HG03378 (cell line): Measurements from ENCODE around the gene ELAVL1.
"Not testable (repeated sequence)": the region's sequence is repeated elsewhere in the genome, so short reads cannot be mapped to it uniquely, and the experiment has no call there.

ENCODE experiments used
- ATAC-seq: cut with Tn5 transposase; IDR thresholded peaks from one replicate; pipeline ENCODE4 v1.9.1; 2021; ENCODE audit warnings: mild to moderate bottlenecking, moderate library complexity; ENCODE audit not compliant: unreplicated experiment

Gene ELAVL1

DNA sequence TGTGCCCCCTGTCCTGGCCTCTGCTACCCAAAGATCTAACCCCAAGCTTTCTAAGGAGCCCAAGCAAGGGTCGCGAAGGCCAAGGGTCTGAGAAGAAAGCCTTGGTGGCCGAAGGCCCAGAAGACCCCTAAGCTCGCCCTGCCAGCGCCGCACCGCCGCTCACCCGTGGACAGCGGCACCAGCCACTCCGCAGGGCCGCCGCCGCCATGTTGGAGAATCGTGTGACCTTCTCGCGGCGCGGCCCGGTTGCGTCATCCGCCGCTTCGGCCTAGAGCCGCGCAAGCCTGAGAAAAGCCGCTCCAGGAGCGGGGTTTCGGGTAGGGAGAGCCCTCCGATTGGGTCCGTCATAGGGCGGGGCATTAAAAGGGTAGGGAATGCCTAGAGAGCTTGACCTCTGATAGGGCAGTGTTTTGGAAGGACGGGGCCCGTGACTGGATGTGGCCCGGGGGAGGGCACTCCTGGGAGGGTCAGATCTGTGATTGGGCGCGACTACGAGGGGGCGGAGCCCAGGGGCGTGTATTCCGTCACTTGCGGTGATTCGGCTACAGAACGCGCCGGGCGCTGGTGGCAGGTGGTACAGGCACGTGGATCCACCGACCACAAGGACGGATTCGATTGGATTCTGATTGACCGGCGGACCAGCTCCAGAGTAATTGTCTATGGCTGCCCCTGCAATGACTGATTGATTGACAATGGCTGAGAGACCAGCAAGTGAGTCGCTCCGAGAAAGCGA lies 61.8 kb downstream of the ELAVL1 start, which contains the start of gene TIMM44:
TSS of gene TIMM44 (minus strand) at position 223 of the 733 bp plus-strand sequence. CDS start at position 208, 15 bp downstream.
- peak; percentile 91 for ATAC-seq

DNA sequence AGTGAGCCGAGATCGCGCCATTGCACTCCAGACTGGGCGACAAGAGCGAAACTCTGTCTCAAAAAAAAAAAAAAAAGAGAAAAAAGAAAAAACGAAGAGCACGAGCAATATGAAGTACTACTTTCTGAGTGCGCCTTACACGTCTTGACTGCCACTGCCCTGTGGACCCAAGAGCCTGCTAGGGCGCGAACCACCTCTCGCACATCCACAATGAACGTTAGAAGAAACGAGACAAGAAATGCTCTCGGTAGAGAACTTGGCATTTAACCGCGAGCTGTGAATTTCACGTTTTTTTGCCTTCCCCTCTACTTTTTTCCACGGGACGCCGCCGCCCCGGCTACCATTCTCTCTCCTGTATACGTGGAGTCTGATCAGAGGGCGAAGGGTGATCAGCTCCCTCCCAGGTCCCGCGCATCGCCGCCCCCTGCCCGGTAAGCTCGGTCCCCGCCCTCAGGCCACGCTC lies 62.4 kb downstream of the ELAVL1 start:
- ATAC-seq = no peak

DNA sequence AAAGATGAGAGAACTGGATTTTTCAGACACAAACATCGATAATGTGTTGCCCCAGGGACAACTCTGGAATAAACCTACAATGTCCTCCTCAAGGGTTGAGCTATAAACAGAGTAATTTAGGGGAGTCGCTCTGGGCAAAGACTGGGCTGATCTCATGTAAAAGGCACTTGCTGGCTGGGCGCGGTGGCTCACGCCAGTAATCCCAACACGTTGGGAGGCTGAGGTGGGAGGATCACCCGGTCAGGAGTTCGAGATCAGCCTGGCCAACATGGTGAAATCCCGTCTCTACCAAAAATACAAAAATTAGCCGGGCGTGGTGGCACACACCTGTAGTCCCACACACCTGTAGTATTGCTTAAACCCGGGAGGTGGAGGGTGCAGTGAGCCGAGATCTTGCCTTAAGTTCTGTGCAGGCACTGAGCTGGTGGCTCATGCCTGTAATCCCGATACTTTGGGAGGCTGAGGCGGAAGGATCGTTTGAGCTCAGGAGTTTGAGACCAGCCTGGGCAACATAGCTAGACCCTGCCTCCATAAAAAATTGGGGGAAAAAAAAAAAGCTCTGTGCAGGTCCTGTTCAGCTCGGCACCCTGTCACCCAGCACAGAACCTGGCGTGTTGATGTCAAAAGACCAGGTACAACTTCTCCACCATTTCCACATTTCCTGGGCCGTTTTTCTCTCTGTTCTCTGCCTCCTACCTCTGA lies 63.4 kb downstream of the ELAVL1 start:
- ATAC-seq = no peak

DNA sequence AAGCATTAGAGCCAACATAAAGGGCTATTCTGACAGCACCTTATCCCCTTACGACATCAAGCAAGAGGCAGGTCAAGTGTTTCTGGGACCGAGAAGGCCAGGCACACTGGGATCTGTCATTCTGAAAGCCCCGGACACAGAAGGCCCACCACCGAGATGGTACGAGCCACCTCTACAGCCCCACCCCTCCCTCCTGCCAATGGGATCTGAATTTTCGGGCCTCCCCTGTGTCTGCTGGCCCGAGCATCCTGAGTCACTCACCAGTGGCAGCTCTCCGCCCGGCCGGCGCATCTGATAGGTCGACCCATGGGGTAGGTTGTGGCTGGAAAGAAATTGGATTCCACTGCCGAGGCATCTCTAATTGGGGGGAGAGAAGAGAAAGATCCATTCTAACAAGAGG lies 64.6 kb downstream of the ELAVL1 start:
- no peak for ATAC-seq

DNA sequence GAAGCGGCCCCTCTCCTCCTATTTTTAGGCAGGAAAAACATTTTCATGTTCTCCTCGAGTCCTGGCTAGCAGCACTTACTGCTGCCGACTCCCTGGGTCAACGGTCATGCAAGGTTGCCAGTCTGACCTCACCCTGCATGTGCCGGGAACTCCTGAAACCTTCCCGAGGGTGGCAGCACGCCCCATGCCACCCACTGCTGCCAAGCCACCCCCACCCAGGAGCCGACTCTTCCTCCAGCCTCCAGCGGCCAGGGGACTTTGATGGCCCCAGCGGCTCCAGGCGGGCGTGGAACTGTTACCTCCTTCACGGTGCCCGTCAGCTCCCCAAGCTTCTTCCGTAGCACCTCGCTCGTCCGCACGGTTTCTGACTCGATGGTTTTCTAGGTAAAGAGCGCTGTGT lies 70.7 kb downstream of the ELAVL1 start:
- no peak for ATAC-seq

DNA sequence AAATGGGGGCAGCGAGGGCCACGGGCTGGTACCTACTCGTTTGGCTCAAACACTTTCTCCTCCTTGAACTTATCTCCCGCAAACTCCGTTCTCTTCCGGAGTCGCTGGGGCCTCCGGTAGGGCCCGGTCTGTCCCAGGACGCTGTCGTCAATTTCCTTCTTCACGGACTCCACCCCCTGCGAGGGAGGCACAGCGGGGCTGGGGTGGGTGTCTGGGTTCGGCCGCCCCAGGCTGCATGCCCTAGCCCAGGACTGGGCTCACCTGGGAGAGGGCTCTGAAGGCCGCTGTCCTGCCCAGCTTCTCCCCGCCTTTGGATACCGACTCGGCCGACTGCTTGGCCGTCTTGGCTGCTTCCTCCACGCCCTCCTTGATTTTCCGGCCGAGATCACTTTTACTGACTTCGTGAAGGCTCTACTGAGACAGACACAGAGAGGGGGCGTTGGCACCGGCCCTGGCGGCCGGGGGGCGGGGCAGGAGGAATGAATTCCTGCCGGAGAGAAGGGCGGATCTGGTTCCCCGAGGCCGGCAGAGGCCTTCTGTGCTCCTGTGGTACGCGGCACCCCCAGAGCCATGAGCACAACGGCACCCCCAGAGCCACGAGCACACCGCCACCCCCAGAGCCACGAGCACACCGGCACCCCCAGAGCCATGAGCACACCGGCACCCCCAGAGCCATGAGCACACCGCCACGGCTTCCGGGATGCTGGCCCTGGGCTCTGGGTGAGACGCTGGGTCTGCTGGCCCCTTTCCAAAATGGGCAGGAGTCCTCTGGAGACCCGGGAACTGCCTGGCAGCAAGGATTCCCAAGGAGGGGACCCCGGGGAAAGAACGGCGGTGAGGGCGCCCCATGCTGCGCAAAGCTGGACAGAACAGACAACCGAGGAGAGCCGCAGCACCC lies 71.4 kb downstream of the ELAVL1 start:
- no peak for ATAC-seq

DNA sequence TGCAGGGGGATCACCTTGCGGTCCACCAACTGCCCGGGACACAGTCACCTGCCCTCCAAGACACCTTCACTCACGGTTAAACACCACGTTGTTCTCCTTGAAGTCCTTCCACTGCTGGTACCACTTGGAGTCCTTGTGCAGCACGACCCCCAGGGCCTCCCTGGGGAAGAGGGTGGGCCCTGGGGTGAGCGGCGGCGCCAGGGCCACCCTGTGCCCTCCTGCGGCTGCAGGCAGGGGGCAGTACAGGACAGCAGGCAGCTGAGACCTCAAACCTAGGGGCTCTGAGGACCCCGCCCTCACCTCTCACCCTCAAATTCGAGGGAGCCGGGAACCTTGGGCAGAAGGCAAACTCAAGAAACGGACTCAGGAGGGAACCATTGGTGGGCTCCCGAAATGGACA lies 72.0 kb downstream of the ELAVL1 start:
- ATAC-seq = no peak

DNA sequence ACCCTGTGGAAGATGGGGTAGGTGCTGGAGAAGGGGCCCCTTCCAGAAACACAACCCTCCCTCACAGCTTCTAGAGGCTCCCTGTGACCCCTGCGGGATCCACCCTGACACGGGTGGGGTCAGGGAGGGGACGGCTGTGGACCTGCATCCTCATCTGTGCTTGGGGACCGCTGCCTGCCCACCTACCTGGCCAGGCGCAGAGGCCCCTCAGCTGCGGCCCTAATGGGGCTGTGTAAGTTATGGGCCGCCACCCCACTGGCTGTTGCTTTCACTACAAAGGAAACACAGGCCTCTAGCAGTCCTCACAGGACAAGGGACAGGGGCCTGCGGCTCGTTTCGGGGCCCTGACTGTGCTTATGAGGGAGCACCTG lies 72.5 kb downstream of the ELAVL1 start:
- ATAC-seq = no peak

DNA sequence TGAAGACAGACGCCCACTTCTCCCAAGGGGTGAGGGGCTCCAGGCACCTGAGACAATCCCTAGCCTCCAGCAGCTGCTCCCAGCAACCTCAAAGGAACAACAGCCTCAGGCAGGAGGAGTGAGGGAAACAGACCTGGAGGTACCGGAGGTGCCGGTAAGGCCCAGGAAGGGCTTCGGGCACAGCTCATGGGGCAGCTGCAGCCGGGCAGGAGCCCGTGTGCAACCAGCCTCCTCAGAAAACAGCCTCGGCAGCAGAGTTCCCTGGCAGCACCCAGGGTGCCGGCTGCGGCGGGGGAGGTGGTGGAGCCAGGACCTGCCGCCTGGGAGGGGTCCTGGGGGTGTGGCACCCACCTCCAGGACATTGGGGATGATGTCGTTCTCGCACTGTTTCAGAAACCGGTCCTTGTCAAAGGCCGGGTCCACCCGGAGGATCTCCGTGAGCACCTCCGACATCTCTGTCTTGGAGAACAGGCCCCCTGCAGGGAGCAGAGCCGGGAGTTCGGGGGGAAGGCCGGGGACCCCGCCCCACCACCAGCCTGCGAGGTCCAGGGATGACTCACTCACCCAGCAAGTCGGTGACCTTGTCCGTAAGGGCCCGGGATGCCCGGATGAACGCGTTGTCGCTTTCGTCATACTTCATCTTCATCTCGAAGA lies 73.0 kb downstream of the ELAVL1 start:
- ATAC-seq = no peak

DNA sequence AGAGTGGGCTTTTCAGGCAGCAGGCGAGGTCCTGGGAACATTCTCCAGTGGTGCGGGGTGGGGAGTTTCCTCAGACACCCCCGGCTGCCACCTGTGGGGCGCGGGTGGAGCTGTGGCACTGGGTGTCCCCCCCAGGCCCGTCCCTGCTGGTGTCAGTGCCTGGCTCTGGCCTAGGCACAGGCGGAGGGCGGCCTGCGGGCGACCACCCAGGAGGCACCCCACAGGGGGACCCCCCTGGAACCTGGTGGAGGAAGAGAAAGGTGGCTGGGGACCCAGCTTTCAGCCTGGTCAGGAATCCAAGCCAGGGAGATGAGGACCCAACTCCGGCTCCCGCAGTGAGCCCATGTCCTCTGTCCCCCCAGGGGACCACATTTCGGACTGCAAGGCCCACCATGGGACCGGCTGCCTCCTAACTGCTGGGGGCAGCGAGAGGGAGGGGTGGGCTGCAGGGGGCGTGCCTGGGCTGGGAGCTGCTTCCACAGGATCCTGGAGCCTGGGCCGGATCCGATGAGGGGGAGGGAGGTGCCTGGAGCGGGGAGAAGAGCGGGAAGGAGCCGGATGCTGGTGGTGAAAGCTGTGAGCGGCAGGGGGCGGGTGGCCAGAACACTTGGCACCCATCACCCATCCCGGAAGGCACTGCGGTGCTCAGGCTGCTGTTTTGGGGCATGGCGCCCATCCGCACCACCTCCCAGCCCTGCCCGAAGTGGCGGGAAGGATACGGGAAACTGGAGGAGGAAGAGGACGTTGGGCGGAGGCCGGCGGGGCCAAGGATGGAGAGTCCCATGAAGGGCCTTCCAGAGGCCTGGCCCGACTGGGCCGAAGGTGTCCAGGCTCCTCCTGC lies 74.0 kb downstream of the ELAVL1 start:
- ATAC-seq = no peak

DNA sequence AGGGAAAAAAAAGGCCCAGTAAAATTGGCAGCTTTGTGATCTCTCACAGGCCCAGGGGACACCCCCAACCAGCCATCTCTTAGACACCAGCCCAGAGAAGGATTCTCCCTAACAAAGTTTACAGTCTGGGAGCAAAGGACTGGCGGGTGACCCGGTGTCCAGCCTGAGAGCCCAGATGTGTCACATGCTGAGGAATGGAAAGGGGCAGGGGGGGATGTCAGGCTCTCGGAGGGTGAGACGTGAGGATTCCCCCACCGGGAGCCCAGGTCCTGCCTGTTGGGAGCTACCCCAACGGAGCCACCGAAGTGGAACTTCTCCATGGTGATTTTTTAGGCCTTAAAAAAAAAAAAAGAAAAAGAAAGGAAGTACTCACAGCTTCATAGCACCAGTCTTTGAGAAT lies 74.7 kb downstream of the ELAVL1 start:
- no peak for ATAC-seq

DNA sequence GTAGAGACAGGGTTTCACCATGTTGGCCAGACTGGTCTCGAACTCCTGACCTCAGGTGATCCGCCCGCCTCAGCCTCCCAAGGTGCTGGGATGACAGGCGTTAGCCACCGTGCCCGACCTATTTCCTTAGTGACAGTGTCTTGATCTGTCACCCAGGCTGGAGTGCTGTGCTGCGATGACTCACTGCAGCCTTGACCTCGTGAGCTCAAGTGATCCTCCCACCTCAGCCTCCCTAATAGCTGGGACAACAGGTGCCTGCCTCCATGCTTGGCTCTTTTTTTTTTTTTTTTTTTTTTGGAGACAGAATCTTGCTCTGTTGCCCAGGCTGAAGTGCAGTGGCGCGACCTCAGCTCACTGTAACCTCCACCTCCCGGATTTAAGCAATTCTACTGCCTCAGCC lies 75.4 kb downstream of the ELAVL1 start:
- not testable (repeated sequence) for ATAC-seq

DNA sequence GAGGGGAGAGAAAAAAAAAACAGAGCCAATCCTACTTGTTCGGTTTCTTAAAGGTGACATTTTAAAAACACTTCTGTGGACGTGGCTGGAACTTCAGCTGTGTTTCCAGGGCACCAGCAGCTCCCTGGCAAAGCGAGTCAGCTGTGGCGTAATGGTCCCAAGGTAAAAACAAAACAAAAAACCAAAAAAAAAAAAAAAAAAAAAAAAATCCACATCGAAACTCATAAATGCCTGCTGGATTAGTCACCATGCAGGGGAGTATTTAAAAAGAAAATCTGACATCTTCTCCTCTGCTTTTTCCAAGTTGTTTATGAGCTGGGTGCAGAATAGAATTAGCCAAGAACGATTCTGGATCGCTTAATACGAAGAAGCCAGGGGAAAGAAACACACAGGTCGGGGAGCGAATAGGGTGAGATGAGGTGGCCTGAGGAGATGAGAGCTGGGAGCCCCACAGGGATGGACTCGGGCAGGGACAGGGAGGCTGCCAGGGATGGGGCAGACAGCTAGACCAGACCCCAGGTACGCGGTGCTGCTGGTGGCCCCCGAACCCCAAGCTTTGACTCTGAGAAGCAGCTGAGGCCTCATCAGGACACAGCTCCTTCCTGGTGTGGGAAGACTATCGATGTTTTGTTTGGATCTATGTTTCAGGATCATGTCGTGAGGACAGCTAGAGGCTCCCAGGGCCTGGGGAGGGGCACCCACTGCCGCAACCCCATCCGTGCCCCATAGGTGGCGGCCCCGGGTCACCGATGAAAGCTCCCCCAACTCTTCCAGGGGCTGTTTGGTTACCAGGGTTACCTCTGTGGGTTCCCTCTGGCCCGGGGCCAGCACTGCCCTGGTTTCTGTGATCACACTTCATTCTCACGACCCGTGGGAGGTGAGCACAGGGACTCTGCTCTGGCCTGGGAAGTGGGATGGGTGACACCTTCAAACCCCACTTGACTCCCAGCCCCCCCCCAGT lies 76.4 kb downstream of the ELAVL1 start:
- ATAC-seq = no peak

DNA sequence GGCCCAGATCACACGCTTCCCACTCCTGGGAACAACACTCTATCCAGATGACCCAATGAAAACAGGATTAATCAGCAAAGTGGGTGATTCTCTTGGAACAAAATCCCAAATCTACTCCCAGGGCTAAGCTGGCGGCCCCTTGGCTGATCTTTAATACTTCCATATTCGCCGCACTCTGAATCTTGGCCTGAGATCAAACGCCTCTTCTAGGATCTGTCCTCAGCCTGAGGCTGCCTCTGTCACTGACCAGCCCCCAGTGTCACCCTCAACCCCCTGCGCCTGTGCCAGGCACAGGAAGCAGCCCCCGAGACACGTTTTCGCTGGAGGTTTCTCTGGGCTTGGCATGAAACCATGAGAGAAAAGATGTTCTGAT lies 77.1 kb downstream of the ELAVL1 start:
- no peak for ATAC-seq

DNA sequence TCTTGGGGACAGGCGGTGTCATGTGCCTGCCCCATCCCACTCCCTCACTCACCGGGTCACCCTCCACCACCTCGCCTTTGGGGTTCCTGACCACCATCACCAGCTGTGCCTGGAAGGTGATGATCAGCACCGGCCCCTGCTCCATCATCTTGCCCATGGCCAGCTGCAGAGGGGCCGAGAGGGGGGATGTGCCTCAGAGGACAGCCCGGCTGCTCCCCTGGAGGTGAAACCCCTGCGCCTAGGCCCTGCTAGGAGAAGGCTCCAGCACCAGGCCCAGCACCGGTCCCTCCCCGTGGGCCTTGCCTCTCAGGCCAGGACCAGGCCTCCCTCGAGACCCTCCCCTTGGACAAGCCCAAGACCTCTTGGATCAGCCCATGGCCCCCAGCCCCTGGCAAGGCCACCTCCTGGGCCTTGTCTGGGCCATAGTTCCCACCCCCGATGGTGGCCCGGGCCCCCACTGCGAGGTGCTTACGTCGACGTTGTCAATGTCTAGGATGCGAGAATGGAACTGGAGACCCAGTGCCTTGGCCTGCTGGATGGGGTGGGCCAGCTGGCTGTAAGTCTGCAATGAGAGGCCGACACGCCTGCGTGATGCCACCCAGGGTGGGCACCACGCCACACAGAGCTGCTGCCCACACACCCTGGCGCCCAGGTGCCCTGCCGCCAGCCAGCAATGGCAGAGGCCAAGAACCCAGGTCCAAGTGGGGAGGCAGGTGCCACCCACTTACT lies 77.7 kb downstream of the ELAVL1 start:
- no peak for ATAC-seq

DNA sequence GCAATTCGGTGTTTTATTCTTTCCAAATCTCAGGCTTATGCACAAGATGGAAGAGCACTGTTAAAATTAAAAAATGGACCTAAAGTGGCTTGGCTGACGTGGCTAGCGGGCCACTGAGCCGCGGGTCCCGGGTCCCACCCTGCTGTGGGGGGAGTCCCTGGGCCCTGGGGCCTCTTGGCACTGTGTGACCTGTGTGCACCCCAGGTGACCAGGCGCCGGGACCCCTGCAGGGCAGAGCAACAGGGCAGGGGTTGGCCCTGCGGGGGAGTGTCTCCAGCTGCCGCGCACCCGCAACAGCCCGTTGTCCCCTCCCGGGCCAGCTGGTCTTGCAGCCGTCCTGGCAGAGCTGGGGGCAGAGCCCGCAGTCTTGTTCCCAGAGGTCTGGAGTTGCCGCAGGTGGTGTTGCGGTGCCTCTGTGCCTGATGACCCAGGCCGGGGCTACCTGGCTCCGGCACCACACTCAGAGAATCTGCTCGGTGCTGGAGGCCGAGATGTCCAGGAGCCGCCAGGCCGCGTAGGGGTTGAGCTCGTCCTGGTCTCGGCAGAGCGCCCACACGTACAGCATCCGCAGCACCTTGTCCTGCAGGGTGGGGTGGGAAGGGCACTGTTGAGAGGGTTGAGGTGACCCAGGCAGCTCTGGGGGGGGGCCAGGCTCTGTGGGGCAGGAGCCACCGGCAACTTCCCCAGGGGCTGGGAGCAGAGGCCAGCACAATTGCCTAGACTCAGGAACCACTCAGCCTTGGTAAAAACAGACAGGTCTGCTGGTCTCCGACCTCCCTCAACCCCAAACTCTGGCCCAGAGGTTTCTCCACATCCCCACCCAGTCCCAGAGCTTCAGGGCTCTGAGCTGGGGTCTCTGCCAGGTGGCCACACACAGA lies 78.5 kb downstream of the ELAVL1 start:
- no peak for ATAC-seq

DNA sequence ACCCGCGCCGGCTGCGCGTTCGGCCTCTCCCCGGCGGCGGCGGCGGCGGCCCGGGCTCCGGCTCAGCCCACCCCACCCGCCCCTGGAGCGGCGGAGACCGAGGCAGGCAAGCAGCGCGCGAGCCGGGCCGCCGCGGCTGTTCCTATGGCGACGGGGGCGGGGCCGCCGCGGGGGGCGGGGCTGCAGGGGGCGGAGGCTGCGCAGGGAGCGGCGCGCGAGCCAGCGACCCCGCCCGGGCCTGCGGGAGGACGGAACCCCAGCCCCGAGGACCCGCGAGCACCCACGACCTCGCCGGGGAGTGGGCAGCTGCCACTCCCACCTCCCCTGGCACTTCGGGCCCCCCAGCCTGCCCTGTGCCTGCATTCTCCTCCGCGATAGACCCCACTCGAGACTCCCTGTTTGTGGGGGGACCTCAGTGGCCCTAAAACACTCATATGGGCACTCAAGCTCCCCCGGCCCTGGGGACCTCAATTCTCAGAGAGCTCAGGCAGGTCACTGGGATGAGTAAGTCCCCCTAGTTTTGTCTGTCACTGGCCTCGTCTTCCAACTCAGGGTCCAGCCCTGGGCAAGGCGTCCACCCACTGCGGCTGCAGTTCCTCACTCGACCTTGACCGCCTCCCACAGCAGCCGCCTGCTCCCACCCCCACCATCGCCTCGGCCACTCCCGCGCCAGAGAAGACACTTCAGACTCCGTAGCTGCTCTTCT lies 79.3 kb downstream of the ELAVL1 start, which contains the start of gene CTXN1:
TSS of gene CTXN1 (minus strand) at position 115 of the 706 bp plus-strand sequence. CDS start 597 bp downstream, outside the sequence.
- no peak for ATAC-seq
